Measurements from ENCODE around the gene CASR.
"Not testable (repeated sequence)": the region's sequence is repeated elsewhere in the genome, so short reads cannot be mapped to it uniquely, and the experiment has no call there.

CASR gene

GRCh38 chr3:122178711-122179110 is 4.8 kb upstream of the CASR start:
- H3K4me2 ChIP-seq: no peak overlapping the region
- no peak overlapping the region for H3K4me3 ChIP-seq
- H4K20me1 ChIP-seq: no peaks in the 10 kb centered on the region
- H3K36me3 ChIP-seq: no peaks in the 10 kb centered on the region
- no peak for TF ChIP-seq Cebpa-rat (IDR thresholded peaks at IDR 0.05)
- H3K9ac ChIP-seq: no peak overlapping the region
- H3K27ac ChIP-seq: no peak overlapping the region
- peaks cover 10 to 19% (median 14%) of the 10 kb centered on the region in 11 experiments for H3K9me3 ChIP-seq (replicated peaks in 1 of 11)
- no peaks in the 10 kb centered on the region for H3K4me1 ChIP-seq
- no peaks in the 10 kb centered on the region; a peak in 1 of 22 replicates for H3K27me3 ChIP-seq

GRCh38 chr3:122183893-122184590 is 574 bp downstream of the CASR start:
- no peaks in the 10 kb centered on the region; a peak in 1 of 22 replicates for H3K27me3 ChIP-seq
- H3K36me3 ChIP-seq: no peaks in the 10 kb centered on the region
- no peaks in the 10 kb centered on the region for H3K4me1 ChIP-seq
- no peak overlapping the region for H3K27ac ChIP-seq
- no peak overlapping the region for H3K9ac ChIP-seq
- H3K4me2 ChIP-seq: no peak overlapping the region
- H3K9me3 ChIP-seq (replicated peaks in 1 of 11): peaks cover 11 to 23% (median 16%) of the 10 kb centered on the region in 11 experiments
- no peak overlapping the region for H3K4me3 ChIP-seq
- no peaks in the 10 kb centered on the region for H4K20me1 ChIP-seq
- no peak for TF ChIP-seq Cebpa-rat (IDR thresholded peaks at IDR 0.05)

GRCh38 chr3:122184591-122184929 is 1.1 kb downstream of the CASR start:
- TF ChIP-seq Cebpa-rat (IDR thresholded peaks at IDR 0.05): no peak
- H3K9ac ChIP-seq: no peak overlapping the region

GRCh38 chr3:122186372-122186771 is 2.9 kb downstream of the CASR start:
- Histone ChIP-seq H3K4me1 (no peaks in the 10 kb centered on the region), H3K4me3 (no peak overlapping the region), H3K36me3 (no peaks in the 10 kb centered on the region), H3K4me2 (no peak overlapping the region), H4K20me1 (no peaks in the 10 kb centered on the region), H3K9ac (no peak overlapping the region), H3K9me3 (replicated peaks in 1 of 11) (peaks cover 11 to 23% (median 16%) of the 10 kb centered on the region in 11 experiments), H3K27ac (no peak overlapping the region), H3K27me3 (no peaks in the 10 kb centered on the region; a peak in 1 of 22 replicates)
- no peak for TF ChIP-seq Cebpa-rat (IDR thresholded peaks at IDR 0.05)

More at GRCh38 chr3:122184591-122184929, 1.1 kb downstream of the CASR start:
- H3K9me3 ChIP-seq (replicated peaks in 1 of 11): peaks cover 11 to 23% (median 16%) of the 10 kb centered on the region in 11 experiments
- H4K20me1 ChIP-seq: no peaks in the 10 kb centered on the region
- no peaks in the 10 kb centered on the region for H3K36me3 ChIP-seq
- no peak overlapping the region for H3K4me2 ChIP-seq
- H3K4me3 ChIP-seq: no peak overlapping the region
- H3K27me3 ChIP-seq: no peaks in the 10 kb centered on the region; a peak in 1 of 22 replicates
- no peaks in the 10 kb centered on the region for H3K4me1 ChIP-seq
- H3K27ac ChIP-seq: no peak overlapping the region

- Histone ChIP-seq H3K4me1 (no peaks in the 10 kb centered on the region), H3K4me2 (no peak overlapping the region), H3K27me3 (no peaks in the 10 kb centered on the region), H3K27ac (no peak overlapping the region), H3K9me3 (replicated peaks in 1 of 11) (peaks cover 6 to 12% (median 10%) of the 10 kb centered on the region in 11 experiments), H3K36me3 (no peaks in the 10 kb centered on the region), H3K4me3 (no peak overlapping the region), H4K20me1 (no peaks in the 10 kb centered on the region), H3K9ac (no peak overlapping the region)
- TF ChIP-seq Cebpa-rat (IDR thresholded peaks at IDR 0.05): no peak
These were observed 5.3 kb downstream of the CASR start for GRCh38 chr3:122188737-122189136.

- no peaks in the 10 kb centered on the region for H3K27me3 ChIP-seq
- H3K4me3 ChIP-seq: no peak overlapping the region
- no peak overlapping the region for H3K9ac ChIP-seq
- H3K36me3 ChIP-seq: no peaks in the 10 kb centered on the region
- peaks cover 0 to 3% (median 0%) of the 10 kb centered on the region in 10 experiments; a peak in 4 of 20 replicates for H3K4me1 ChIP-seq
- no peaks in the 10 kb centered on the region for H4K20me1 ChIP-seq
- H3K27ac ChIP-seq: no peak overlapping the region
- no peak overlapping the region for H3K4me2 ChIP-seq
- TF ChIP-seq Cebpa-rat (IDR thresholded peaks at IDR 0.05): no peak
- peaks cover 0 to 5% (median 4%) of the 10 kb centered on the region in 11 experiments; a peak in 17 of 22 replicates for H3K9me3 ChIP-seq (replicated peaks in 1 of 11)
These were observed 5.9 kb downstream of the CASR start for GRCh38 chr3:122189357-122189756.

GRCh38 chr3:122190525-122190924 is 7.1 kb downstream of the CASR start:
- Histone ChIP-seq H3K4me2 (no peak overlapping the region), H3K9me3 (replicated peaks in 1 of 11) (peaks cover 0 to 7% (median 0%) of the 10 kb centered on the region in 11 experiments; a peak in 2 of 22 replicates), H3K4me1 (peaks cover 0 to 10% (median 0%) of the 10 kb centered on the region in 10 experiments; a peak in 4 of 20 replicates), H3K27ac (no peak overlapping the region), H3K27me3 (no peaks in the 10 kb centered on the region), H3K9ac (no peak overlapping the region), H3K36me3 (no peaks in the 10 kb centered on the region), H4K20me1 (no peaks in the 10 kb centered on the region), H3K4me3 (no peak overlapping the region)
- TF ChIP-seq Cebpa-rat (IDR thresholded peaks at IDR 0.05): no peak

- no peak overlapping the region for H3K9ac ChIP-seq
- no peak overlapping the region for H3K4me2 ChIP-seq
- no peaks in the 10 kb centered on the region for H3K27me3 ChIP-seq
- H3K27ac ChIP-seq: no peak overlapping the region
- no peak for TF ChIP-seq Cebpa-rat (IDR thresholded peaks at IDR 0.05)
- H3K36me3 ChIP-seq: no peaks in the 10 kb centered on the region
- peaks cover 0 to 28% (median 15%) of the 10 kb centered on the region in 11 experiments; a peak in 13 of 22 replicates for H3K9me3 ChIP-seq (replicated peaks in 1 of 11)
- H3K4me1 ChIP-seq: peaks cover 0 to 10% (median 5%) of the 10 kb centered on the region in 10 experiments; a peak in 7 of 20 replicates
- H4K20me1 ChIP-seq: no peaks in the 10 kb centered on the region
- H3K4me3 ChIP-seq: no peak overlapping the region
These were observed 15.5 kb downstream of the CASR start for GRCh38 chr3:122198966-122199365.

- no peak for TF ChIP-seq Cebpa-rat (IDR thresholded peaks at IDR 0.05)
- H3K27ac ChIP-seq: no peak overlapping the region
- H3K4me1 ChIP-seq: peaks cover 0 to 6% (median 2%) of the 10 kb centered on the region in 10 experiments; a peak in 7 of 20 replicates
- no peak overlapping the region for H3K9ac ChIP-seq
- H3K9me3 ChIP-seq (replicated peaks in 1 of 11): peaks cover 0 to 28% (median 16%) of the 10 kb centered on the region in 11 experiments; a peak in 14 of 22 replicates
- H4K20me1 ChIP-seq: no peaks in the 10 kb centered on the region
- H3K27me3 ChIP-seq: no peaks in the 10 kb centered on the region
- H3K4me3 ChIP-seq: no peak overlapping the region
- H3K4me2 ChIP-seq: no peak overlapping the region
- no peaks in the 10 kb centered on the region for H3K36me3 ChIP-seq
These were observed 16.1 kb downstream of the CASR start for GRCh38 chr3:122199552-122199951.

GRCh38 chr3:122200661-122201060 is 17.2 kb downstream of the CASR start:
- Histone ChIP-seq H3K36me3 (no peaks in the 10 kb centered on the region), H3K4me3 (no peak overlapping the region), H3K9me3 (replicated peaks in 1 of 11) (peaks cover 0 to 22% (median 16%) of the 10 kb centered on the region in 11 experiments; a peak in 14 of 22 replicates), H3K27ac (no peak overlapping the region), H3K9ac (no peak overlapping the region), H3K4me1 (peaks cover 0 to 5% (median 0%) of the 10 kb centered on the region in 10 experiments; a peak in 4 of 20 replicates), H3K4me2 (no peak overlapping the region), H3K27me3 (no peaks in the 10 kb centered on the region), H4K20me1 (no peaks in the 10 kb centered on the region)
- TF ChIP-seq Cebpa-rat (IDR thresholded peaks at IDR 0.05): no peak

- H3K4me2 ChIP-seq, H3K4me1 ChIP-seq, H3K27ac ChIP-seq, H3K36me3 ChIP-seq, H3K4me3 ChIP-seq, H3K27me3 ChIP-seq, H3K9ac ChIP-seq, H4K20me1 ChIP-seq: not testable (repeated sequence)
- peaks cover 0 to 22% (median 16%) of the 10 kb centered on the region in 11 experiments; a peak in 14 of 22 replicates for H3K9me3 ChIP-seq (replicated peaks in 1 of 11)
These were observed 18.0 kb downstream of the CASR start for GRCh38 chr3:122201476-122201875.
